ENCODE measurements around the gene MGA. TPM values are rescaled to one million over a fixed set of nuclear protein-coding genes. Genes with fewer than 3 reads are reported as not detected.
A peak's percentile ranks its signal among the peaks of the same experiment; 100 is the strongest.

MGA gene
- total RNA-seq, 2 donors from 2014 or later: 26.9 to 28.2 TPM

GRCh38 chr15:41774882-41775417, 114.7 kb downstream of the MGA start:
- peak in 1 of 2 donors; percentile 12 for DNase-seq
- ATAC-seq: peak; percentile 15
- intact Hi-C loops (cut with DNase I, micrococcal nuclease): loop anchor here in 1 of 2 donors (5.0 kb wide), 1 partner anchor 37 kb away; no protein-coding TSS in a partner anchor

- intact Hi-C loops (cut with DNase I, micrococcal nuclease): no loop called here
- DNase-seq: no peak
- ATAC-seq: no peak
These were observed 115.4 kb downstream of the MGA start for GRCh38 chr15:41775651-41776050.

GRCh38 chr15:41777421-41777973, 117.3 kb downstream of the MGA start:
- intact Hi-C loops (cut with DNase I, micrococcal nuclease): no loop called here
- no peak for ATAC-seq
- DNase-seq: no peak

GRCh38 chr15:41778521-41778920, 118.3 kb downstream of the MGA start:
- no peak for ATAC-seq
- intact Hi-C loops (cut with DNase I, micrococcal nuclease): no loop called here
- no peak for DNase-seq

- ATAC-seq: no peak
- intact Hi-C loops (cut with DNase I, micrococcal nuclease): no loop called here
- no peak for DNase-seq
These were observed 119.5 kb downstream of the MGA start for GRCh38 chr15:41779662-41780157.

GRCh38 chr15:41780266-41780665, 120.1 kb downstream of the MGA start:
- no peak for DNase-seq
- no peak for ATAC-seq
- intact Hi-C loops (cut with DNase I, micrococcal nuclease): no loop called here

- intact Hi-C loops (cut with DNase I, micrococcal nuclease): no loop called here
- DNase-seq (no peak), ATAC-seq (no peak)
These were observed 120.5 kb downstream of the MGA start for GRCh38 chr15:41780727-41781126.

GRCh38 chr15:41782371-41783282, 122.4 kb downstream of the MGA start:
- DNase-seq (no peak), ATAC-seq (no peak)
- intact Hi-C loops (cut with DNase I, micrococcal nuclease): no loop called here

GRCh38 chr15:41783296-41783695, 123.1 kb downstream of the MGA start:
- ATAC-seq (no peak), DNase-seq (no peak)
- intact Hi-C loops (cut with DNase I, micrococcal nuclease): no loop called here

GRCh38 chr15:41788262-41788661, 128.1 kb downstream of the MGA start:
- no peak for DNase-seq
- no peak for ATAC-seq
- intact Hi-C loops (cut with DNase I, micrococcal nuclease): no loop called here

- ATAC-seq (peak; percentile 77), DNase-seq (no peak)
- intact Hi-C loops (cut with DNase I, micrococcal nuclease): no loop called here
These were observed 129.0 kb downstream of the MGA start for GRCh38 chr15:41789236-41789635.

- DNase-seq: no peak
- intact Hi-C loops (cut with DNase I, micrococcal nuclease): no loop called here
- ATAC-seq: no peak
These were observed 129.5 kb downstream of the MGA start for GRCh38 chr15:41789662-41790061.

GRCh38 chr15:41790169-41790568, 130.0 kb downstream of the MGA start:
- DNase-seq: no peak
- ATAC-seq: no peak
- intact Hi-C loops (cut with DNase I, micrococcal nuclease): no loop called here

GRCh38 chr15:41790756-41791546, 130.7 kb downstream of the MGA start:
- DNase-seq (no peak), ATAC-seq (peak; percentile 67)
- intact Hi-C loops (cut with DNase I, micrococcal nuclease): no loop called here

GRCh38 chr15:41791547-41791937, 131.3 kb downstream of the MGA start:
- intact Hi-C loops (cut with DNase I, micrococcal nuclease): no loop called here
- no peak for DNase-seq

GRCh38 chr15:41792000-41792637, 131.9 kb downstream of the MGA start:
- no peak for DNase-seq
- intact Hi-C loops (cut with DNase I, micrococcal nuclease): no loop called here
- ATAC-seq: no peak

More at GRCh38 chr15:41791547-41791937, 131.3 kb downstream of the MGA start:
- ATAC-seq: peak; percentile 26

- no peak for ATAC-seq
- intact Hi-C loops (cut with DNase I, micrococcal nuclease): no loop called here
- DNase-seq: no peak
These were observed 133.9 kb downstream of the MGA start for GRCh38 chr15:41794081-41794480.

- ATAC-seq: no peak
These were observed 136.0 kb downstream of the MGA start for GRCh38 chr15:41795996-41796856.

More at GRCh38 chr15:41795996-41796856, 136.0 kb downstream of the MGA start:
- no peak for DNase-seq
- intact Hi-C loops (cut with DNase I, micrococcal nuclease): no loop called here
